Measurements from ENCODE around the gene CDC42. TPM values are rescaled to one million over a fixed set of nuclear protein-coding genes. Genes with fewer than 3 reads are reported as not detected.

CDC42 gene
- total and polyA plus RNA-seq, 2 of the 13 experiments (the other 11 are each of a cell fraction or from before 2014, with no cell fraction given), result 138 to 237 TPM

- peak; percentile 13; the same call in 1 of the 2 replicates for TF ChIP-seq ZNF331 (CRISPR knock-in tag; IDR thresholded peaks at IDR 0.05)
- TF ChIP-seq, protein P1, sequence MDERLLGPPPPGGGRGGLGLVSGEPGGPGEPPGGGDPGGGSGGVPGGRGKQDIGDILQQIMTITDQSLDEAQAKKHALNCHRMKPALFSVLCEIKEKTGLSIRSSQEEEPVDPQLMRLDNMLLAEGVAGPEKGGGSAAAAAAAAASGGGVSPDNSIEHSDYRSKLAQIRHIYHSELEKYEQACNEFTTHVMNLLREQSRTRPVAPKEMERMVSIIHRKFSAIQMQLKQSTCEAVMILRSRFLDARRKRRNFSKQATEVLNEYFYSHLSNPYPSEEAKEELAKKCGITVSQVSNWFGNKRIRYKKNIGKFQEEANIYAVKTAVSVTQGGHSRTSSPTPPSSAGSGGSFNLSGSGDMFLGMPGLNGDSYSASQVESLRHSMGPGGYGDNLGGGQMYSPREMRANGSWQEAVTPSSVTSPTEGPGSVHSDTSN (CRISPR knock-in tag; IDR thresholded peaks at IDR 0.05), result no peak
- 0 out of 2 replicates have a peak, but pooled peaks have one; percentile 32 for TF ChIP-seq AKAP8 (CRISPR knock-in tag; IDR thresholded peaks at IDR 0.05)
- TF ChIP-seq, protein P2, sequence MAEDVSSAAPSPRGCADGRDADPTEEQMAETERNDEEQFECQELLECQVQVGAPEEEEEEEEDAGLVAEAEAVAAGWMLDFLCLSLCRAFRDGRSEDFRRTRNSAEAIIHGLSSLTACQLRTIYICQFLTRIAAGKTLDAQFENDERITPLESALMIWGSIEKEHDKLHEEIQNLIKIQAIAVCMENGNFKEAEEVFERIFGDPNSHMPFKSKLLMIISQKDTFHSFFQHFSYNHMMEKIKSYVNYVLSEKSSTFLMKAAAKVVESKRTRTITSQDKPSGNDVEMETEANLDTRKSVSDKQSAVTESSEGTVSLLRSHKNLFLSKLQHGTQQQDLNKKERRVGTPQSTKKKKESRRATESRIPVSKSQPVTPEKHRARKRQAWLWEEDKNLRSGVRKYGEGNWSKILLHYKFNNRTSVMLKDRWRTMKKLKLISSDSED (CRISPR knock-in tag; IDR thresholded peaks at IDR 0.05), result no peak
- TF ChIP-seq, protein P3, sequence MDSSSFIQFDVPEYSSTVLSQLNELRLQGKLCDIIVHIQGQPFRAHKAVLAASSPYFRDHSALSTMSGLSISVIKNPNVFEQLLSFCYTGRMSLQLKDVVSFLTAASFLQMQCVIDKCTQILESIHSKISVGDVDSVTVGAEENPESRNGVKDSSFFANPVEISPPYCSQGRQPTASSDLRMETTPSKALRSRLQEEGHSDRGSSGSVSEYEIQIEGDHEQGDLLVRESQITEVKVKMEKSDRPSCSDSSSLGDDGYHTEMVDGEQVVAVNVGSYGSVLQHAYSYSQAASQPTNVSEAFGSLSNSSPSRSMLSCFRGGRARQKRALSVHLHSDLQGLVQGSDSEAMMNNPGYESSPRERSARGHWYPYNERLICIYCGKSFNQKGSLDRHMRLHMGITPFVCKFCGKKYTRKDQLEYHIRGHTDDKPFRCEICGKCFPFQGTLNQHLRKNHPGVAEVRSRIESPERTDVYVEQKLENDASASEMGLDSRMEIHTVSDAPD (CRISPR knock-in tag; IDR thresholded peaks at IDR 0.05), result no peak
- TF ChIP-seq ARID5B (CRISPR knock-in tag; IDR thresholded peaks at IDR 0.05), result no peak
- no peak for TF ChIP-seq MXD3 (CRISPR knock-in tag; IDR thresholded peaks at IDR 0.05)
- TF ChIP-seq POLR2A (IDR thresholded peaks at IDR 0.05; ENCODE audit: insufficient read depth in 1 of 2, low read depth in 2 of 2, low read length in 2 of 2), result peak; percentile 82 to 86
- no peak for TF ChIP-seq ZBTB37 (CRISPR knock-in tag; IDR thresholded peaks at IDR 0.05)
- TF ChIP-seq ZNF557 (CRISPR knock-in tag; IDR thresholded peaks at IDR 0.05), result 0 out of 2 replicates have a peak, but pooled peaks have one; percentile 27
- TF ChIP-seq PRDM15 (CRISPR knock-in tag; IDR thresholded peaks at IDR 0.05), result no peak; the same call in 1 of the 2 replicates
- TF ChIP-seq ZNF543 (CRISPR knock-in tag; IDR thresholded peaks at IDR 0.05), result no peak
- TF ChIP-seq ZNF230 (CRISPR knock-in tag; IDR thresholded peaks at IDR 0.05), result no peak
- no peak for TF ChIP-seq TBL1XR1 (IDR thresholded peaks at IDR 0.05; ENCODE audit: borderline replicate concordance, low read length, partially characterized antibody)
- TF ChIP-seq RELA (CRISPR knock-in tag; IDR thresholded peaks at IDR 0.05), result 0 out of 2 replicates have a peak, but pooled peaks have one; percentile 31
Observed at GRCh38 chr1:22025368-22026155, 26.9 kb upstream of the CDC42 start (continued).

All from HepG2 (cell line).